ENCODE data around the gene ACSF3.
"Not testable (repeated sequence)": the region's sequence is repeated elsewhere in the genome, so short reads cannot be mapped to it uniquely, and the experiment has no call there.

ACSF3 gene

DNA sequence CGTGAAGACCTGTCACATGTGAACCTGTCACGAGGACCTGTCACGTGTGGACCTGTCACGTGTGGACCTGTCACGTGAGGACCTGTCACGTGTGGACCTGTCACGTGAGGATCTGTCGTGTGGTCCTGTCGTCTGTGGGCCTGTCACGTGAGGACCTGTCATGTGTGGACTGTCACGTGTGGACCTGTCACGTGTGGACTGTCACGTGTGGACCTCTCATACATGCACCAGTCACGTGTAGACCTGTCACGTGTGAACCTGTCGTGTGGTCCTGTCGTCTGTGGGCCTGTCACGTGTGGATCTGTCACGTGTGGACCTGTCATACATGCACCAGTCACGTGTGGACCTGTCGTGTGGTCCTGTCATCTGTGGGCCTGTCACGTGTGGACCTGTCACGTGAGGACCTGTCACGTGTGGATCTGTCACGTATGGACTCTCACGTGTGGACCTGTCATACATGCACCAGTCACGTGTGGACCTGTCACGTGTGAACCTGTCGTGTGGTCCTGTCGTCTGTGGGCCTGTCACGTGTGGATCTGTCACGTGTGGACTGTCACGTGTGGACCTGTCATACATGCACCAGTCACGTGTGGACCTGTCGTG is 19.5 kb upstream of the ACSF3 start:
- DNase-seq, result not testable (repeated sequence)

DNA sequence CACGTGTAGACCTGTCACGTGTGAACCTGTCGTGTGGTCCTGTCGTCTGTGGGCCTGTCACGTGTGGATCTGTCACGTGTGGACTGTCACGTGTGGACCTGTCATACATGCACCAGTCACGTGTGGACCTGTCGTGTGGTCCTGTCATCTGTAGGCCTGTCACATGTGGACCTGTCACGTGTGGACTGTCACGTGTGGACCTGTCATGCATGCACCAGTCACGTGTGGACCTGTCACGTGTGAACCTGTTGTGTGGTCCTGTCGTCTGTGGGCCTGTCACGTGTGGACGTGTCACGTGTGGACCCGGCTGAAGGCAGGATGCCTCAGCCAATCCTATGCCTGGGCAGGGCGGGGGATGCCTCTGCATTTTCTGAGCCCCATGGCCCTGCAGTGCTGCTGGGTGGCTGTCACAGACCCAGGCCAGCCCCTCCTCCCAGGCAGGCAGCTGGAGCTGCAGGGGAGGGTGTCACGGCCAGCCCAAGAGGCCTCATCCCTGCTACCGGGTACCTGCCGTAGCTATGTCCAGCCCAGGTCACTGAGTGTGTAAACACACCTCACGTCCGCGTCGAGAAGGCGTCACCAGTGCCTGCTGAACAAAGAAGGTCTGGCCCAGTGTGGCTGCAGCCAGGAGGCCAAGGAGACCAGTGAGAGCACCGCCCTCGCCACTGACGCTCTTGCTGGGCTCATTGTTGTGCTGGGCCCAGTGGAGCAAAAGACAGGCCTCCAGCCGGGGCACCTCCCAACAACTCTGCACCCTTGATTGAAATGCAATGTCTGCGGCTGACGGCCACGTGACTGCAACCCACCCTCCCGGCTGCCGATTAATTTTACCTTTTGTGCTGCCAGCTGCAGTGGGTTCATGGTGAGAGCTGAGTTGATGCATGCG is 18.6 kb upstream of the ACSF3 start:
- DNase-seq, result no peak

DNA sequence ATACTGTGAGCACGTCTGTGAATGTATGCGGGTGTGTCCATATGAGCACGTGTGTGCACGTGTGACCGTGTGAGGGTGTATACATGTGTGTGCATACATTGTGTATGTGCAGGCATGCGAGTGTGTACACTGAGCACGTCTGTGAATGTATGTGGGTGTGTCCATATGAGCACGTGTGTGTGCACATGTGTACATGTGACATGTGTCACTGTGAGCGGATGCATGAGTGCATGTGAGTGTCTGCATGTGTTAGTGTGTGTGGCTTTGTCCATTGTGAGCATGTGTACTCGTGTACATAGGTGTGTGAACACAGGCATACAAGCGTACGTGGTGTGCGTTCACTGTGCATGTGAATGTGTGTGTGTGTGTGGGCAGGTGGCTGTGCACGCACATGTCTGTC is 17.5 kb upstream of the ACSF3 start:
- DNase-seq, result no peak

DNA sequence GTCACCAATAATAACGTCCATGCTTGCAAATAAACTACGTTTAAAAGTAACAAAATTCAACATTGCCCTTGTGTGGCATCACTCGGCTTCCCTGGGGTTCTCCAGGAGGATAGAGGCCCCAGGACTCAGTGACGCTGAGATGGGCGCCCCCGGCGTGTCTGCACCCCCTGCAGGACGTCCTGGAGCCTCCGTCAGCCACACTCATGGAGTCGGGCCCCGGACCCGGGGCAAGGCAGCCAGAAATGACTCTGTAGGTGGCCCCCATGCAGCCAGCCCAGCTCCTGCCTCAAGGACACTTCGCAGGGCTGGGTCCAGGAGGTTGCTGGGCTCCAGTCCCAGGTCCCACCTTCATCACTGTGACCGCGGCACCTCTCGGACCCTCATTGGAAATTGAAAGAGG is 16.6 kb upstream of the ACSF3 start:
- DNase-seq, result no peak

DNA sequence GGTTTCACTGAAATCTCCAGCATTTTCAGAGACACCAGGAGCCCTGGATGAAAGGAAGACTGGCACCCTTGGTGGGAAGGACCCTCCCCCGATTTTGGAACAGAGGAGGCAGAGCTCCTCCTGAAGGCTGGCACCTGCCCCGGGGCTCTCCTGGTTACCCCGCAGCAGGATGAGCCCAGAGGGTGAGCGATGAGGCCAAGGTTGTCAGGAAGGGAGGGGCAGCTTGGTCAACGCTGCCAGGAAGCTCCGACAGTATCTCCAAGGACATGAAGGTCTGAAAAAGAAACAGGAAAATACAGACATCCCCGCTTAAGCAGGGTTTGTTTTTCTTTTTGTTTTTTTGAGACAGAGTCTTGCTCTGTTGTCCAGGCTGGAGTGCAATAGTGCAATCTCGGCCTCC is 15.5 kb upstream of the ACSF3 start:
- no peak for DNase-seq

DNA sequence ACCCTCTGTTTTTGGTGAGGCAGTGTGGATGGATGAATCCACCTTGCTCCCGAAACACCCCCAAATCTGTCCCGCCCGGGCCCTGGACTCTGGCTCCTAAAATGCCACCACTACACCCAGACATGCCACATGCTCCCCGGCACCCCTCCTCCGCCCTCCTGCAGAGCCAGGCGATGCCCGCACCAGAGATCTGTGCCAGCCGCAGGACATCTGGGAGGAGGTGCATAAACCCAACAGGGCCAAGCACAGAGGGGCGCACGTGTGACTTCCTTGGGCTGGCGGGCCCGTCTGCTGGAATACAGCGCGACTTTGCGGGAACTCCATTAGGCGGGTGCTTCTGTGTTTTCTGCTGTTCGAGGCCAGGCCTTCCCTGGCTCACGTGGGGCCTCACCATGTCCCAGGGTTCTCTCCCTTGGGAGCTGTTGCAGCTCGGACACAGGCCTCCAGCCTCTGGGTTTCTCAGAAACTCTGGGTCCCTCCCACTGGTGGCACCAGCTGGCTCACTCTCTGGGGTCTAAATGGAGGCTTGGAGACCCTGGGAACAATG is 14.1 kb upstream of the ACSF3 start:
- no peak for DNase-seq

- no peak for DNase-seq
Observed at GRCh38 chr16:89080196-89080853, 13.3 kb upstream of the ACSF3 start.

- DNase-seq, result no peak
Observed at GRCh38 chr16:89081556-89081955, 12.1 kb upstream of the ACSF3 start.

DNA sequence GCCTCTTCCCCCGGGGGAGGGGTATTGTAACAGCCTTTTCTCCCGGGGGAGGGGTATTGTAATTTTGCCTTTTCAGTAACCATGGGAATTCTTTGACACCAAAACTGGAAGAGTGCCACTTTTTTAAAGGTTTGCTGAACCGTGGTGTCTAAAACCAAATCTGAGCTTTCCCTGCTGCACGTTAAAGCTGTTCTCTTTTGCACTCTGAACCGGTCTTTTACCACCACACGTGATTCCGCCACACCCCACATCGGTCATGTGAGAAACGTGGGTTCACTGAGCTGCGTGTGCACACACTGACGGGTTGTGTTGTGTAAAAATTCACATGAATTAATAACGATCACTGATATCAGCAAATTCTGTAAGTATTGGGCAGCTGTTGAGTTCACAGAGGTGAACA is 9.2 kb upstream of the ACSF3 start:
- no peak for DNase-seq

- DNase-seq, result no peak
Observed at GRCh38 chr16:89084814-89085612, 8.6 kb upstream of the ACSF3 start.

DNA sequence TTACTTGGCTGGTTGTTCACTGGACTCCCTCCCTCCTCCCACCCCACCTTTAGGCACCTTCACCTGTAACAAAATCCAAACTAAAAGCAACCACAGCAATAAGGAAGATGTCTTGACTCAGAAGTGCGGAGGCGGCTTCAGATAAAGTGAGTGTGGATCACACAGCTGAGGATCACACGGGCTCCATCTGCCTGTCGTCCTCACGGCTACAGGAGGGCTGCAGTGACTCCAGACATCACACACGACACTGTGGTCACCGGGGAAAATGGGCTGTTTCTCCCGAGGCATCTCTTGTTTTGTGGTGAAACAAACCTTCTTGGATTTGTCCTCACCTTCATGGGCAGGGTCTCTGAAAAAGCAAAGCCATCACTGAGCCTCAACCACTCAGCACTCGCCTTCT is 7.9 kb upstream of the ACSF3 start:
- DNase-seq, result no peak

GRCh38 chr16:89087922-89088497 is 5.6 kb upstream of the ACSF3 start:
- DNase-seq, result no peak

DNA sequence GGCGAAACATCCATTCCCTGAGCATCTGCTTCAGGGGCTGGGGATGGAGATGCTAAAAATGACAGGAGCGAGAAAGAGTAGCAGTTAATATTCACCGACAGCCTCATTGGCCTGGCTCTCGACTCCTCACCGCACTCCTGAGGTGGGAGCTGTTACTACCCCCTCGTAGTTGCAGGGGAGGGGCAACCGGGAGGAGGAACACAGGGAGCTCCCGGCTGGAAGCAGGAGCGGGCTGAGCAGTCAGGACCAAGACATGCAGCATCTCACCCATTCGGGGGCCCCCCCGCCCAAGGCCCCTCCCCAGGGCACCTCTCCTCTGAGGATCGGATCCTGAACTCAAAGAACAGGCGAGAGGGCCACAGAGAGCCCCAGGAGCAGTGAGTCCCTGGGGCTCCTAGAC is 4.5 kb upstream of the ACSF3 start:
- DNase-seq, result no peak

- peak; percentile 81 for DNase-seq
Observed at GRCh38 chr16:89090182-89090630, 3.4 kb upstream of the ACSF3 start.

GRCh38 chr16:89090669-89091426 is 2.8 kb upstream of the ACSF3 start:
- DNase-seq, result peak; percentile 51

DNA sequence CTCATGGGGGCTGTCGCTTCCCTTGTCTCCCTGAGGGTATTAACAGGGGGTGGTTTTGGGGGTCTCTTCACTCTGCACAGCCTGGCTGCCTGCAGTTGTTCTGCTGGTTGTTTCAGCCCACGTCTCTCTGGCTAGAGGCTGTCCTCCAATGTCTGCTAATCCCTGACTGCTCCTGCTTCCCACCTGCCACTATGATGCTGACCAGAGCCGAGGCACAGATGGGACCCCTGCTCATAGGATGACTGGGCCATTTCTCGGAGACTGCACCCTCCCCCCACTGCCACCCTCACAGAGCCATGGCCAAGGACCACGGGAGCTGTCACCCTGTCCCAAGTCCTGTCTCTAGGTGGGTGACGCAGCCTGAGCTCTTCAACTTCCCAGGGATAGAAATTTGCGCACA is 1.6 kb upstream of the ACSF3 start:
- no peak for DNase-seq

DNA sequence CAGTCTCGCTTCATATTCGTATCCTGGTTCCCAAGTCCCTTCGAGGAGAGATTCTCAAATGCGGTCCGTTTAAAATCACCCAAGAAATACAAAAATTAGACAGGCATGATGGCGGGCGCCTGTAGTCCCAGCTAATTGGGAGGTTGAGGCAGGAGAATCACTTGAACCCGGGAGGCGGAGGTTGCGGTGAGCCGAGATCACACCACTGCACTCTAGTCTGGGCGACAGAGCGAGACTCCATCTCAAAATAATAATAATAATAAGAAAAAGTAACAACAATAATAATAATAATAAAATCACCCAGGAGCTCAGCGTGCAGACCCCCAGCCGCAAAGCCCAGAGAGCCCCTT is 425 bp upstream of the ACSF3 start:
- not testable (repeated sequence) for DNase-seq

DNA sequence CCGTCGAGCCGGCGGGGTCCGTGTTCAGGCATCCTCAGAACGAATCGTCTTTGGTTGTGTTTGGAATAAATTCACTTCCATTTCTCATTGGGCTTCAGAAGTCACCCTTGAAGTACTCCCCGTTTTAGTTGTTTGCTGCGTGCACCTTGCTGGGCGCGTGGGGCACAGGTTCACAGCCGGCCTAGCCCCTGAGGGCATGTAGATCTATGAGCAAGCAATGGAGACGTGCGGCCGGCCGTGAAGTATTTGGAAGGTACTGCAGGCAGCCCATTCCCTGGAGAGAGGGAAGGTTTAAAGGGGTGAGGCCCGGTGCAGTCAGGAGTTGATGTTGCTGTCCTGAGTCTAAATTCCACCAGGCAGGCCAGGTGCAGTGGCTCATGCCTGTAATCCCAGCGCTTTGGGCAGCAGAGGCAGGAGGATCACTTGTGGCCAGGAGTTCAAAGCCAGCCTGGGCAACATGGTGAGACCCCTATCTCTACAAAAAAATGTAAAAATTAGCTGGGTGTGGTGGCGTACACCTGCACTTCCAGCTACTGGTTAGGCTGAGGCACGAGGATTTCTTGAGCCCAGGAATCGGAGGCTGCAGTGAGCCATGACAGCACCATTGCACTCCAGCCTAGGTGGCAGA is 714 bp downstream of the ACSF3 start:
- peak; percentile 17 for DNase-seq

GRCh38 chr16:89094880-89095258 is 1.2 kb downstream of the ACSF3 start:
- no peak for DNase-seq

DNA sequence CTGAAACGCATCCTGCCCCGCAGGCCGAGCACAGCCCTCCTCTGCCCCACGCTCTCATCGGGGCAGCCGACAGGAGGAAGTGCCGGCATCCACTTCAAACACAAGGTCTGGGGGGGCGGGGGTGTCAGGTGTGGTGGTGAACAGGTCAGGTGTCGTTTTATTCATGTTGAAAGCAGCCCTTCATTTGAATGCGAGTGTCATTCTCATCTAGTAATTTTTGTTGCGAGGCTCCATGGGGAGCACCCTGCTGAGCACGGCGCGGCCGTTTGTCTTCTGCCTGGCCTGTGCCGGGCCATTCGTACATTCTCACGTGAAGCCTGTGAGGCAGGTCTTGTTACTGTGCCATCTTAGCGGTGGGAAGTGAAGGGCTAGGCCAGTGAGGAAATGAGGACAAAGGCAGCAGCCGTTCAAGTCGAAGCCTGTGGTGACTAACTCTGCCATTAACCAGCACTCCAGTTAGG is 1.9 kb downstream of the ACSF3 start:
- DNase-seq, result peak; percentile 8

DNA sequence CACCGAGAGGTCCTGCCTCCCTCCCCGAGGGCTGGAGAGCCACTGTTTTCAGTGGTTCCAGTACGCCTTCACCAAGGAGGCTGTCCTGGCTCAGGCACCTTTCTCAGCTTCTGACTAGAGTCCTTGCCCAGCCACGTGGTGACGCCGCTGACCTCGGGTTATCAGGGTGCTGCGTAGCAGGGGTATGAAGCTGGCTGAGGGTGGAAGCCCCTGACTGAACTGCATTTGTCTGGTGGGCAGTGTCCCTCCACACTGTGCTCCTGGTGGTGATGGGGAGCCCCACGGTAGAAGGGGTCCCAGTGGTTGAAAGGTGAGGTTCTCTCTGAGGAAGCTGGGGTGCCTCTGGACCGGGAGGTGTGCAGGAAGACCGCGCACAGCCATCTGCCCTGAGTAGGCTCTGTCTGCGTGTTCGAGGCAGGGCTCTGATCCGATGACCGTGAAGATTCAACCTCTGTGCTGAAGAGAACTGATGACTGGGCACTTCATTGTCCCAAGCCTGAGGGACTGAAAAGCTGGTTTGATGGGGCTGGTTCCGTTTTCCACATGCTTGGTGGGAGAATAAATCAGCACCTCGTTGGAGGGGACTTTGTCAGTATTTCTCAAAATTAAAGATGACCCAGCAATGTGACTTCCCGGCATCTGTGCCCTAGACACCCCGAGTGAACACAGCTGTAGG is 2.5 kb downstream of the ACSF3 start:
- no peak for DNase-seq

All from NCI-H146 (cell line).